ENCODE measurements around the gene TFR2.

DNA sequence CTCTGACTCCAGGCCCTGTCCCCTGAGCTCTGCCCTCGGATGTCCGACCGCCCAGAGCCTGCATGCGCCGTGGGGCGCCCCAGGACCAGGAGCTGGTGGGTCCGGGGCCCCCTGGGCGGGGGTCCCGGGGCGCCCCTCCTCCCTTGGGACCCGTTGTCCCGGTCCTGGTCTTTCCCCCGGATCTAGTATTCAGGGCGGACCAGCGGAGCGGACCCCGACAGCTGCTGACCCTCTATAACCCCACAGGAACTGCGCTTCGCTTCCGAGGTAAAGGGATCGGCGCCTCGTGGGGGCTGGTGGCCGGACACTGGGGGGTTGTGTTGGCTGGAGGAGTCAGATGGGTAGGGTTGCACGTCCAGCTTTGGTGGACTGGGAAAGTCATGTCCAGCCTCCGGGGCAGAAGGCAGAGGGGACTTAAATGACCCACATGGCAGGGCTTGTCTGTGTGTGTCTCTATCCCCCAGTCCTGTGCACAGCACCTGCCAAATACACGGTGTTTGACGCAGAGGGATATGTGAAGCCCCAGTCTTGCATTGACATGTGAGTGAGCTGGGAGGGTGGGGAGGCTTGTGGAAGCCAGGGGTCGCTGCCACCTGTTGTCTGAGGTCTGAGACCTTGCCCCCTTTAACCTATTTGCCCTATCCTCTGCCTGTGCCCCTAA lies 28.5 kb downstream of the TFR2 start:
- TF ChIP-seq POLR2A (IDR thresholded peaks at IDR 0.05; ENCODE audit: low read length) (no peak), GATA1 (IDR thresholded peaks at IDR 0.05; ENCODE audit: low read depth, low read length) (no peak)

All from erythroblast (primary cell).